Activated CD4-positive, alpha-beta memory T cell treated with anti-CD3 and anti-CD28 coated beads, Interleukin-2, amount 10 ng/mL, durations not matched to agents 7 days and 5 days (primary cell): ENCODE data around the gene GOLGA6L2. TPM values are rescaled to one million over a fixed set of nuclear protein-coding genes. Genes with fewer than 3 reads are reported as not detected.
"Not testable (repeated sequence)": the region's sequence is repeated elsewhere in the genome, so short reads cannot be mapped to it uniquely, and the experiment has no call there.

Experiments used
- CTCF ChIA-PET: fragments of 350-600 bp; sonication (Branson Sonifier 250); formaldehyde crosslinking; loops from one replicate; lab custom pipeline; 2021; ENCODE audit warnings: antibody characterized with exemption, inconsistent platforms; lab: Charles Lee
- POLR2A ChIA-PET: fragments of 350-600 bp; sonication (Branson Sonifier 250); formaldehyde crosslinking; loops from one replicate; lab custom pipeline; 2021; ENCODE audit warnings: antibody characterized with exemption; lab: Charles Lee
- DNase-seq: peaks from one replicate; pipeline ENCODE4 v3.0.0-alpha.2; 2020
- H3K27ac Mint-ChIP-seq: one replicate; pipeline ENCODE4 v1.8.0; 2021; ENCODE audit warnings: mild to moderate bottlenecking, mixed read lengths
- H3K27me3 Mint-ChIP-seq: one replicate; pipeline ENCODE4 v1.8.0; 2021; ENCODE audit warnings: mixed read lengths
- H3K36me3 Mint-ChIP-seq: one replicate; pipeline ENCODE4 v1.8.0; 2021; ENCODE audit warnings: low read depth, mixed read lengths
- H3K4me1 Mint-ChIP-seq: one replicate; pipeline ENCODE4 v1.8.0; 2021; ENCODE audit warnings: mixed read lengths
- H3K4me3 Mint-ChIP-seq: one replicate; pipeline ENCODE4 v1.8.0; 2021; ENCODE audit warnings: mild to moderate bottlenecking, mixed read lengths
- H3K9me3 Mint-ChIP-seq: one replicate; pipeline ENCODE4 v1.8.0; 2021; ENCODE audit warnings: mixed read lengths
- total RNA-seq, 2 experiments: library from RNA; stranded (reverse); gene quantifications; one replicate each; pipeline ENCODE4 v1.2.3, GENCODE V29; 2021

GOLGA6L2 gene
- total RNA-seq, 2 experiments from 2014 or later, result not detected

GRCh38 chr15:23420806-23421575, 26.1 kb downstream of the GOLGA6L2 start:
- Mint-ChIP-seq H3K27ac (no peak overlapping the region), H3K36me3 (no peaks in the 10 kb centered on the region), H3K4me1 (no peaks in the 10 kb centered on the region), H3K27me3 (no peaks in the 10 kb centered on the region), H3K4me3 (no peak overlapping the region), H3K9me3 (peaks cover 4% of the 10 kb centered on the region)
- no peak for DNase-seq
- ChIA-PET CTCF (no interaction called here), POLR2A (no interaction called here)

- Mint-ChIP-seq H3K4me1 (no peaks in the 10 kb centered on the region), H3K4me3 (no peak overlapping the region), H3K27ac (no peak overlapping the region), H3K36me3 (no peaks in the 10 kb centered on the region), H3K27me3 (no peaks in the 10 kb centered on the region), H3K9me3 (peaks cover 4% of the 10 kb centered on the region)
- POLR2A ChIA-PET, result no interaction called here
- DNase-seq, result no peak
- CTCF ChIA-PET, result no interaction called here
Measured at GRCh38 chr15:23416349-23417276, 30.4 kb downstream of the GOLGA6L2 start.

GRCh38 chr15:23415866-23416265, 31.2 kb downstream of the GOLGA6L2 start:
- H3K27me3 Mint-ChIP-seq, DNase-seq, CTCF ChIA-PET, POLR2A ChIA-PET, H3K4me1 Mint-ChIP-seq, H3K4me3 Mint-ChIP-seq, H3K9me3 Mint-ChIP-seq, H3K27ac Mint-ChIP-seq, H3K36me3 Mint-ChIP-seq: not testable (repeated sequence)

GRCh38 chr15:23415321-23415865, 31.6 kb downstream of the GOLGA6L2 start:
- Mint-ChIP-seq H3K4me1 (no peaks in the 10 kb centered on the region), H3K36me3 (no peaks in the 10 kb centered on the region), H3K9me3 (peaks cover 4% of the 10 kb centered on the region), H3K4me3 (no peak overlapping the region), H3K27me3 (no peaks in the 10 kb centered on the region), H3K27ac (no peak overlapping the region)
- ChIA-PET POLR2A (no interaction called here), CTCF (no interaction called here)
- no peak for DNase-seq

- H3K9me3 Mint-ChIP-seq, H3K36me3 Mint-ChIP-seq, H3K4me1 Mint-ChIP-seq, CTCF ChIA-PET, POLR2A ChIA-PET, H3K4me3 Mint-ChIP-seq, DNase-seq, H3K27me3 Mint-ChIP-seq, H3K27ac Mint-ChIP-seq: not testable (repeated sequence)
Measured at GRCh38 chr15:23412881-23413600, 34.0 kb downstream of the GOLGA6L2 start.

- H3K36me3 Mint-ChIP-seq, result no peaks in the 10 kb centered on the region
- ChIA-PET CTCF (no interaction called here), POLR2A (no interaction called here)
- H3K4me3 Mint-ChIP-seq, result no peak overlapping the region
- no peak overlapping the region for H3K27ac Mint-ChIP-seq
- H3K9me3 Mint-ChIP-seq, result no peaks in the 10 kb centered on the region
- H3K4me1 Mint-ChIP-seq, result no peaks in the 10 kb centered on the region
- H3K27me3 Mint-ChIP-seq, result no peaks in the 10 kb centered on the region
- DNase-seq, result no peak
Measured at GRCh38 chr15:23411841-23412240, 35.2 kb downstream of the GOLGA6L2 start.

GRCh38 chr15:23403550-23403949, 43.5 kb downstream of the GOLGA6L2 start:
- Mint-ChIP-seq H3K36me3 (no peaks in the 10 kb centered on the region), H3K27me3 (no peaks in the 10 kb centered on the region), H3K9me3 (no peaks in the 10 kb centered on the region), H3K4me3 (no peak overlapping the region), H3K27ac (no peak overlapping the region), H3K4me1 (no peaks in the 10 kb centered on the region)
- CTCF ChIA-PET, result no interaction called here
- no peak for DNase-seq
- POLR2A ChIA-PET, result no interaction called here

GRCh38 chr15:23402544-23402943, 44.5 kb downstream of the GOLGA6L2 start:
- H3K27ac Mint-ChIP-seq, result no peak overlapping the region
- ChIA-PET CTCF (no interaction called here), POLR2A (no interaction called here)
- H3K9me3 Mint-ChIP-seq, result no peaks in the 10 kb centered on the region
- no peak overlapping the region for H3K4me3 Mint-ChIP-seq
- H3K4me1 Mint-ChIP-seq, result no peaks in the 10 kb centered on the region
- H3K27me3 Mint-ChIP-seq, result no peaks in the 10 kb centered on the region
- no peak for DNase-seq
- no peaks in the 10 kb centered on the region for H3K36me3 Mint-ChIP-seq

- no peak for DNase-seq
- Mint-ChIP-seq H3K27ac (no peak overlapping the region), H3K36me3 (no peaks in the 10 kb centered on the region), H3K4me1 (no peaks in the 10 kb centered on the region), H3K4me3 (no peak overlapping the region), H3K27me3 (no peaks in the 10 kb centered on the region), H3K9me3 (no peaks in the 10 kb centered on the region)
- ChIA-PET CTCF (no interaction called here), POLR2A (no interaction called here)
Measured at GRCh38 chr15:23402140-23402539, 44.9 kb downstream of the GOLGA6L2 start.

GRCh38 chr15:23401627-23402026, 45.4 kb downstream of the GOLGA6L2 start:
- Mint-ChIP-seq H3K4me3 (no peak overlapping the region), H3K27ac (no peak overlapping the region), H3K9me3 (no peaks in the 10 kb centered on the region), H3K4me1 (no peaks in the 10 kb centered on the region), H3K36me3 (no peaks in the 10 kb centered on the region), H3K27me3 (no peaks in the 10 kb centered on the region)
- no peak for DNase-seq
- POLR2A ChIA-PET, result no interaction called here
- CTCF ChIA-PET, result no interaction called here

- POLR2A ChIA-PET, H3K27ac Mint-ChIP-seq, H3K4me1 Mint-ChIP-seq, H3K4me3 Mint-ChIP-seq, H3K36me3 Mint-ChIP-seq, H3K27me3 Mint-ChIP-seq, DNase-seq, H3K9me3 Mint-ChIP-seq, CTCF ChIA-PET: not testable (repeated sequence)
Measured at GRCh38 chr15:23399207-23399606, 47.8 kb downstream of the GOLGA6L2 start.

GRCh38 chr15:23398357-23398756, 48.7 kb downstream of the GOLGA6L2 start:
- POLR2A ChIA-PET, DNase-seq, H3K36me3 Mint-ChIP-seq, H3K4me3 Mint-ChIP-seq, CTCF ChIA-PET, H3K27ac Mint-ChIP-seq, H3K9me3 Mint-ChIP-seq, H3K27me3 Mint-ChIP-seq, H3K4me1 Mint-ChIP-seq: not testable (repeated sequence)

GRCh38 chr15:23397779-23398178, 49.3 kb downstream of the GOLGA6L2 start:
- no peak for DNase-seq
- no peak overlapping the region for H3K4me3 Mint-ChIP-seq
- no peaks in the 10 kb centered on the region for H3K9me3 Mint-ChIP-seq
- no peaks in the 10 kb centered on the region for H3K36me3 Mint-ChIP-seq
- CTCF ChIA-PET, result no interaction called here
- H3K27ac Mint-ChIP-seq, result no peak overlapping the region
- POLR2A ChIA-PET, result no interaction called here
- no peaks in the 10 kb centered on the region for H3K27me3 Mint-ChIP-seq
- no peaks in the 10 kb centered on the region for H3K4me1 Mint-ChIP-seq
